Brain microvascular endothelial cell (primary cell): Measurements from ENCODE around the gene CSMD2.

Source experiments
- DNase-seq: peaks from one replicate; pipeline ENCODE4 v3.0.0-alpha.2; 2020
- H3K27ac ChIP-seq: fragments of 250-450 bp; sonication (Bioruptor Pico); 2 replicates; pipeline ENCODE4 v1.5.1; 2020; ENCODE audit warnings: mild to moderate bottlenecking, moderate library complexity
- H3K27me3 ChIP-seq: fragments of 250-450 bp; sonication (Bioruptor Pico); replicated peaks from 2 replicates; pipeline ENCODE4 v1.5.1; 2020; ENCODE audit warnings: mild to moderate bottlenecking
- H3K36me3 ChIP-seq: fragments of 250-450 bp; sonication (Bioruptor Pico); replicated peaks from 2 replicates; pipeline ENCODE4 v1.5.1; 2020; ENCODE audit warnings: mild to moderate bottlenecking
- H3K4me3 ChIP-seq: 2 replicates; pipeline ENCODE4 v1.5.1; 2011; ENCODE audit warnings: low read depth, mild to moderate bottlenecking, control low read depth, low read length, moderate library complexity
- in situ Hi-C: cut with HindIII; loops from 2 replicates; pipeline ENCODE4 v1.10.0; 2017; ENCODE audit warnings: low sequenced_read_pairs, low pct_ligation_motif_present
- TF ChIP-seq, protein P1 (sequence below): IDR thresholded peaks from 2 replicates; pipeline ENCODE4 v1.5.1; 2011; ENCODE audit warnings: low read depth, mild to moderate bottlenecking, moderate library complexity, low read length, control low read depth, inconsistent platforms; ENCODE audit errors: missing control alignments

The CSMD2 gene

DNA sequence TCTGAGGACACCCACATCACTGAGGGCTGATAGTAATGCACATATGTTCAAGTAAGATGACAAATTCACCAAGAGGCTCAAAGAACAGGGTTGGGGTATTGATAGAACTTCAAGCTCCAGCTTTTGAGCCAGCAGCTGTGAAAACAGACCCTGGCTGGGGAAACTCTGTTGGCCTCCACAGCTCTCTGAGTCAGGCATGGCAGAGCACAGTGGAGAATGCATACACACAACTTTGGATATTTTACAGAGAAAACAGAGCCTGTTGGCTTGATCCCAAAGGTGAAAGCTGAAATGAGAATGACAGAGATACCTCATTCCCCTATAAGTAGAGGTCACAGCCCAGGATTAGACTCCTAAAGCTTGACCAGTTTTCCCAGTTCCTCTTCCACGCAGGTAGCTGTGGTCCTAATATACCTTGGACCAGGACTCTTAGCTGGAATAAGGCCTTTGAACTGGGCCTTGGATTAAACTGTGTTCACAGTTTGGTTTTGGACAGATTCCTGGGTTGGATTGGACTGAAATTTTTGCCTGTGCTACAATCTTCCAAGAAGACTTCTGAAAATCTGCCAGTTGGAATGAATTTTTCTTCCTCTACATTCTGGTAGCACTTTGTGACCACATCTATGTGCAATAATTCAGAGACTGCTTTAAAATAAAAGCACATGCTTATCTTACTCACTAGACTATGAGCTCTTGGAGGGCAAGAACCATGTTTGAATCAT is 402.8 kb downstream of the CSMD2 start:
- no peak overlapping the region for H3K4me3 ChIP-seq
- H3K27ac ChIP-seq, result no peak overlapping the region
- H3K27me3 ChIP-seq, result no peaks in the 10 kb centered on the region
- no peaks in the 10 kb centered on the region for H3K36me3 ChIP-seq
- DNase-seq, result no peak
- TF ChIP-seq, protein P1, sequence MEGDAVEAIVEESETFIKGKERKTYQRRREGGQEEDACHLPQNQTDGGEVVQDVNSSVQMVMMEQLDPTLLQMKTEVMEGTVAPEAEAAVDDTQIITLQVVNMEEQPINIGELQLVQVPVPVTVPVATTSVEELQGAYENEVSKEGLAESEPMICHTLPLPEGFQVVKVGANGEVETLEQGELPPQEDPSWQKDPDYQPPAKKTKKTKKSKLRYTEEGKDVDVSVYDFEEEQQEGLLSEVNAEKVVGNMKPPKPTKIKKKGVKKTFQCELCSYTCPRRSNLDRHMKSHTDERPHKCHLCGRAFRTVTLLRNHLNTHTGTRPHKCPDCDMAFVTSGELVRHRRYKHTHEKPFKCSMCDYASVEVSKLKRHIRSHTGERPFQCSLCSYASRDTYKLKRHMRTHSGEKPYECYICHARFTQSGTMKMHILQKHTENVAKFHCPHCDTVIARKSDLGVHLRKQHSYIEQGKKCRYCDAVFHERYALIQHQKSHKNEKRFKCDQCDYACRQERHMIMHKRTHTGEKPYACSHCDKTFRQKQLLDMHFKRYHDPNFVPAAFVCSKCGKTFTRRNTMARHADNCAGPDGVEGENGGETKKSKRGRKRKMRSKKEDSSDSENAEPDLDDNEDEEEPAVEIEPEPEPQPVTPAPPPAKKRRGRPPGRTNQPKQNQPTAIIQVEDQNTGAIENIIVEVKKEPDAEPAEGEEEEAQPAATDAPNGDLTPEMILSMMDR, result no peak
- in situ Hi-C loops, result no loop called here

- Histone ChIP-seq H3K27me3 (no peaks in the 10 kb centered on the region), H3K36me3 (no peaks in the 10 kb centered on the region), H3K4me3 (no peak overlapping the region), H3K27ac (no peak overlapping the region)
- no peak for DNase-seq
- in situ Hi-C loops, result no loop called here
- TF ChIP-seq, protein P1, result no peak
Measured at GRCh38 chr1:33758698-33759097, 406.3 kb downstream of the CSMD2 start.

DNA sequence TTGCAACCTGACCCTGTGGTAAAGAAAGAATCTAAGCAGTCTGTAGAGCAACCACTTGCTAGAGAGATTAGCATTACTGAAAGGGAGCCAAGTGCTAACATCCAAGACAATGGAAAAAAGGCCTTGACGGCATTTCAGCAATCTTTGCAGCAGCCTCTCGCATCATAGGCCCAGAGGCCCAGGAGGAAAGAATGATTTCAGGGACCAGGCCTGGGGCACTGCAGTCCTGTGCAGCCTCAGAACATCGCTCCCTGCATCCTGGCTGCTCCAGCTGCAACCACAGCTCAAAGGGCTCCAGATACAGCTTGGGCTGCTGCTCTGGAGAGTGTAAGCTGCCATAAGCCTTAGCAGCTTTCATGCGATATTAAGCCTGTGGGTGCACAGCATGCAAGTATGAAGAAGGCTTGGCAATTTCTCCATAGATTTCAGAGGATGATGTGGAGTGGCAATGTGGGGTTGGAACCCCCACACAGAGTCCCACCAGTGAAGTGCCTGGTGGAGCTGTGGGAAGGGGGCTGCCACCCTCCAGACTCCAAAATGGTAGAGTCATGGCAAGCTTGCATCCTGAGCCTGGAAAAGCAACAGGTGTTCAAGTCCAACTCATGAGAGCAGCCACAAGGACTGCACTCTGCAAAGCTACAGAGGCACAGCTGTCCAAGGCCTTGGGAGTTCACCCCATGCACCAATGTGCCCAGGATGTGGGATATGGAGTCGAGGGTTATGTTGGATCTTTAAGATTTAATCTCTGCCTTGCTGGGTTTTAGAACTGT is 411.8 kb downstream of the CSMD2 start:
- in situ Hi-C loops, result no loop called here
- TF ChIP-seq, protein P1, result no peak
- H3K4me3 ChIP-seq, result no peak overlapping the region
- no peaks in the 10 kb centered on the region for H3K36me3 ChIP-seq
- no peaks in the 10 kb centered on the region for H3K27me3 ChIP-seq
- no peak overlapping the region for H3K27ac ChIP-seq
- no peak for DNase-seq

GRCh38 chr1:33745942-33746341 is 419.1 kb downstream of the CSMD2 start:
- Histone ChIP-seq H3K4me3 (no peak overlapping the region), H3K27ac (no peak overlapping the region), H3K36me3 (no peaks in the 10 kb centered on the region), H3K27me3 (no peaks in the 10 kb centered on the region)
- in situ Hi-C loops, result no loop called here
- DNase-seq, result no peak
- TF ChIP-seq, protein P1, result no peak

- H3K27me3 ChIP-seq, result no peaks in the 10 kb centered on the region
- no peak for DNase-seq
- in situ Hi-C loops, result no loop called here
- no peak overlapping the region for H3K27ac ChIP-seq
- H3K36me3 ChIP-seq, result no peaks in the 10 kb centered on the region
- TF ChIP-seq, protein P1, result no peak
- no peak overlapping the region for H3K4me3 ChIP-seq
Measured at GRCh38 chr1:33743221-33743998, 421.6 kb downstream of the CSMD2 start.
